ENCODE results near the gene MCRS1. TPM values are rescaled to one million over a fixed set of nuclear protein-coding genes. Genes with fewer than 3 reads are reported as not detected.

MCRS1 gene
- total and polyA plus RNA-seq, 4 donors = 20.0 to 33.1 (median 26.1) TPM

DNA sequence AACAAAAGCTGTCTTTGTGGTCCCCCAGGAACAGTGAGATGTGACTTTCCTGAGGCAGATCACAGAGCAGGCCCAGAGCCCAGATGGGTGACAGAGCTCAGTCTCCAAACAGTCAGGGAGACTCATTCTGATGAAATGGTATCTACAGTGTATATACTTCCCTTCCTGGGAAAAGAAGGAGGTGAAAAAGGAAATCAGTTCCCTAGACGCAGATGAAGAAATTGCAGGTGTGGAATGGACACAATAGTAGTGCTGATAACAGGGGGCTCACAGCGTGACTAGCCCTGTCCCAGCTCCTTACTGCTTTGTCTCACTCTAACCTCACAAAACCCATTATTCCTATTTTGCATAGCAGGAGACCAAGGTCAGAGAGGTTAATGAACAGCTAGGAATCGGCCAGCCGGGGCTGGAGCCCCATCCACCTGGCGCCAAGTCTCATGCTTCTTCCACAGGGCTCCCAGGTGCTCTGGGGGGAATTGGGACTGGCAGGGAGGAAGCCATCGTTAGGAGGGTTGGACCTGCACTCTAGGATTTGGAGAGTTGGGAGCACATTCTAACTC, 17.2 kb downstream of the MCRS1 start:
- H3K27me3 ChIP-seq (ENCODE audit: control insufficient read depth in 4 of 4, insufficient read depth in 4 of 4, low read length in 3 of 4) = peaks cover 0 to 5% (median 0%) of the 10 kb centered on the region in 4 donors
- no peak for DNase-seq (ENCODE audit: low spot score)
- 49% methylated on average over 6 of the region's 6 CpGs for WGBS

DNA sequence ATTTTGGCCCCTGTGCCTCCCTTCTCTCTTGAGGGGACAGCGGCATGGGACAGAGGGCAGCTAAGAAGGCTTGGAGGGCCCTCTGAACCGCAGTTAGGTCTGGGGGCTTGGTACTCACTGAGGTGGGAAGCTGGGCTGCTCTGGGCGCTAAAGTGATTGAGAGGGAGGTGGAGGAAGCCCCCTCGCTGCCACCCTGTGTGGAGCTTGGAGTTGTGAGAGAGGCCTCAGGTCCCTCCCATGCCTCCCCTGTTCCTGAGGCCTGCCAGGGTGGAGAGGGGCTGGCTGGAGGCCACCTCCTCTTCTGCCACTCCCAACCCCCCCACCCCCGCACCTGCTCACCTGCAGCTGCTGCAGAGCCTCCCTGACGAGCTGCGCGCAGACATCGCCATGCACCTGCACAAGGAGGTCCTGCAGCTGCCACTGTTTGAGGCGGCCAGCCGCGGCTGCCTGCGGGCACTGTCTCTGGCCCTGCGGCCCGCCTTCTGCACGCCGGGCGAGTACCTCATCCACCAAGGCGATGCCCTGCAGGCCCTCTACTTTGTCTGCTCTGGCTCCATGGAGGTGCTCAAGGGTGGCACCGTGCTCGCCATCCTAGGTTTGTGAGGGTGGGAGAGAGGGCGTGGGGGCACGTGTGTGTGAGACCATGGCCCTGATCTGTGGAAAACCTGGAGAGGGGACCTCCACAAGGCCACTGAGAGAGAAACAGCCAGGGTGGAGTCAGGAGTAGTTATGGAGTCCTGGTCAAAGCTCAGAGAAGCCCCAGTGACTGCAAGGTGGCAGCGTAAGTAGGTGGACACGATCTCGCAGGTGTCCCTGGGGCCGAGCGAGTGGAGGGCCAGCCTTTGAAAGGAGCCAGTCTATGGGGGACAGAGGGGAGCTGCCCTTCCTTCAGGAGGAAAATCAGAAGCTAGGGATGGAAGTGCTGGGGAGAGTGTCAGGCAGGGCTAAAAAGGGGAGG, 17.9 kb downstream of the MCRS1 start:
- DNase-seq (ENCODE audit: low spot score) = no peak
- WGBS = 93% methylated on average over 28 of the region's 28 CpGs
- no peak for TF ChIP-seq FOXA2 (IDR thresholded peaks at IDR 0.05)
- TF ChIP-seq HNF4A (conservative IDR thresholded peaks at IDR 0.05) = no peak
- TF ChIP-seq, protein P1, sequence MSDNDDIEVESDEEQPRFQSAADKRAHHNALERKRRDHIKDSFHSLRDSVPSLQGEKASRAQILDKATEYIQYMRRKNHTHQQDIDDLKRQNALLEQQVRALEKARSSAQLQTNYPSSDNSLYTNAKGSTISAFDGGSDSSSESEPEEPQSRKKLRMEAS (IDR thresholded peaks at IDR 0.05) = no peak
- TF ChIP-seq HNF4G (IDR thresholded peaks at IDR 0.05) = no peak
- TF ChIP-seq JUND (IDR thresholded peaks at IDR 0.05) = no peak
- TF ChIP-seq, protein P2, sequence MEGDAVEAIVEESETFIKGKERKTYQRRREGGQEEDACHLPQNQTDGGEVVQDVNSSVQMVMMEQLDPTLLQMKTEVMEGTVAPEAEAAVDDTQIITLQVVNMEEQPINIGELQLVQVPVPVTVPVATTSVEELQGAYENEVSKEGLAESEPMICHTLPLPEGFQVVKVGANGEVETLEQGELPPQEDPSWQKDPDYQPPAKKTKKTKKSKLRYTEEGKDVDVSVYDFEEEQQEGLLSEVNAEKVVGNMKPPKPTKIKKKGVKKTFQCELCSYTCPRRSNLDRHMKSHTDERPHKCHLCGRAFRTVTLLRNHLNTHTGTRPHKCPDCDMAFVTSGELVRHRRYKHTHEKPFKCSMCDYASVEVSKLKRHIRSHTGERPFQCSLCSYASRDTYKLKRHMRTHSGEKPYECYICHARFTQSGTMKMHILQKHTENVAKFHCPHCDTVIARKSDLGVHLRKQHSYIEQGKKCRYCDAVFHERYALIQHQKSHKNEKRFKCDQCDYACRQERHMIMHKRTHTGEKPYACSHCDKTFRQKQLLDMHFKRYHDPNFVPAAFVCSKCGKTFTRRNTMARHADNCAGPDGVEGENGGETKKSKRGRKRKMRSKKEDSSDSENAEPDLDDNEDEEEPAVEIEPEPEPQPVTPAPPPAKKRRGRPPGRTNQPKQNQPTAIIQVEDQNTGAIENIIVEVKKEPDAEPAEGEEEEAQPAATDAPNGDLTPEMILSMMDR (IDR thresholded peaks at IDR 0.05; ENCODE audit: low read depth, low read length, missing input control) = no peak
- TF ChIP-seq TAF1 (conservative IDR thresholded peaks at IDR 0.05) = no peak
- no peak for TF ChIP-seq RXRA (IDR thresholded peaks at IDR 0.05)
- no peak for TF ChIP-seq YY1 (IDR thresholded peaks at IDR 0.05)
- TF ChIP-seq GABPA (IDR thresholded peaks at IDR 0.05 in 1 of 2, conservative IDR thresholded peaks at IDR 0.05 in 1 of 2) = no peak
- TF ChIP-seq, protein P3, sequence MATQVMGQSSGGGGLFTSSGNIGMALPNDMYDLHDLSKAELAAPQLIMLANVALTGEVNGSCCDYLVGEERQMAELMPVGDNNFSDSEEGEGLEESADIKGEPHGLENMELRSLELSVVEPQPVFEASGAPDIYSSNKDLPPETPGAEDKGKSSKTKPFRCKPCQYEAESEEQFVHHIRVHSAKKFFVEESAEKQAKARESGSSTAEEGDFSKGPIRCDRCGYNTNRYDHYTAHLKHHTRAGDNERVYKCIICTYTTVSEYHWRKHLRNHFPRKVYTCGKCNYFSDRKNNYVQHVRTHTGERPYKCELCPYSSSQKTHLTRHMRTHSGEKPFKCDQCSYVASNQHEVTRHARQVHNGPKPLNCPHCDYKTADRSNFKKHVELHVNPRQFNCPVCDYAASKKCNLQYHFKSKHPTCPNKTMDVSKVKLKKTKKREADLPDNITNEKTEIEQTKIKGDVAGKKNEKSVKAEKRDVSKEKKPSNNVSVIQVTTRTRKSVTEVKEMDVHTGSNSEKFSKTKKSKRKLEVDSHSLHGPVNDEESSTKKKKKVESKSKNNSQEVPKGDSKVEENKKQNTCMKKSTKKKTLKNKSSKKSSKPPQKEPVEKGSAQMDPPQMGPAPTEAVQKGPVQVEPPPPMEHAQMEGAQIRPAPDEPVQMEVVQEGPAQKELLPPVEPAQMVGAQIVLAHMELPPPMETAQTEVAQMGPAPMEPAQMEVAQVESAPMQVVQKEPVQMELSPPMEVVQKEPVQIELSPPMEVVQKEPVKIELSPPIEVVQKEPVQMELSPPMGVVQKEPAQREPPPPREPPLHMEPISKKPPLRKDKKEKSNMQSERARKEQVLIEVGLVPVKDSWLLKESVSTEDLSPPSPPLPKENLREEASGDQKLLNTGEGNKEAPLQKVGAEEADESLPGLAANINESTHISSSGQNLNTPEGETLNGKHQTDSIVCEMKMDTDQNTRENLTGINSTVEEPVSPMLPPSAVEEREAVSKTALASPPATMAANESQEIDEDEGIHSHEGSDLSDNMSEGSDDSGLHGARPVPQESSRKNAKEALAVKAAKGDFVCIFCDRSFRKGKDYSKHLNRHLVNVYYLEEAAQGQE (IDR thresholded peaks at IDR 0.05) = no peak
- no peak for TF ChIP-seq NR2F2 (IDR thresholded peaks at IDR 0.05)
- no peak for TF ChIP-seq FOXA1 (IDR thresholded peaks at IDR 0.05)
- TF ChIP-seq, protein P4, sequence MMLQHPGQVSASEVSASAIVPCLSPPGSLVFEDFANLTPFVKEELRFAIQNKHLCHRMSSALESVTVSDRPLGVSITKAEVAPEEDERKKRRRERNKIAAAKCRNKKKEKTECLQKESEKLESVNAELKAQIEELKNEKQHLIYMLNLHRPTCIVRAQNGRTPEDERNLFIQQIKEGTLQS (IDR thresholded peaks at IDR 0.05) = no peak
- TF ChIP-seq EGR1 (IDR thresholded peaks at IDR 0.05; ENCODE audit: low read depth in 2 of 2) = no peak
- TF ChIP-seq SP1 (IDR thresholded peaks at IDR 0.05) = no peak
- no peak for TF ChIP-seq RAD21 (IDR thresholded peaks at IDR 0.05)

More for the DNA sequence above, 17.2 kb downstream of the MCRS1 start:
- H3K9ac ChIP-seq (ENCODE audit: low read depth in 1 of 2, low read length in 2 of 2) = no peak overlapping the region
- peaks cover 7 to 28% (median 21%) of the 10 kb centered on the region in 4 donors for H3K4me1 ChIP-seq (ENCODE audit: control insufficient read depth in 4 of 4, insufficient read depth in 4 of 4, low read length in 3 of 4)
- H3K9me3 ChIP-seq (ENCODE audit: control insufficient read depth in 4 of 4, low read length in 3 of 4) = no peaks in the 10 kb centered on the region
- no peak overlapping the region for H3K27ac ChIP-seq (ENCODE audit: low read depth in 1 of 2, low read length in 2 of 2)
- H3K4me3 ChIP-seq (ENCODE audit: low read depth in 1 of 3, low read length in 3 of 3) = no peak overlapping the region
- peak; percentile 15 for TF ChIP-seq SP1 (IDR thresholded peaks at IDR 0.05)
- TF ChIP-seq, protein P3 (IDR thresholded peaks at IDR 0.05) = no peak
- no peaks in the 10 kb centered on the region for H3K36me3 ChIP-seq (ENCODE audit: control insufficient read depth in 4 of 4, insufficient read depth in 3 of 4, low read depth in 1 of 4, low read length in 3 of 4)

More for the DNA sequence above, 17.9 kb downstream of the MCRS1 start:
- H3K4me3 ChIP-seq (ENCODE audit: low read depth in 1 of 3, low read length in 3 of 3) = no peak overlapping the region
- H3K4me1 ChIP-seq (ENCODE audit: control insufficient read depth in 4 of 4, insufficient read depth in 4 of 4, low read length in 3 of 4) = peaks cover 7 to 28% (median 21%) of the 10 kb centered on the region in 4 donors
- H3K27me3 ChIP-seq (ENCODE audit: control insufficient read depth in 4 of 4, insufficient read depth in 4 of 4, low read length in 3 of 4) = peaks cover 0 to 5% (median 0%) of the 10 kb centered on the region in 4 donors
- H3K9ac ChIP-seq (ENCODE audit: low read depth in 1 of 2, low read length in 2 of 2) = no peak overlapping the region
- no peak overlapping the region for H3K27ac ChIP-seq (ENCODE audit: low read depth in 1 of 2, low read length in 2 of 2)
- H3K9me3 ChIP-seq (ENCODE audit: control insufficient read depth in 4 of 4, low read length in 3 of 4) = no peaks in the 10 kb centered on the region
- no peaks in the 10 kb centered on the region for H3K36me3 ChIP-seq (ENCODE audit: control insufficient read depth in 4 of 4, insufficient read depth in 3 of 4, low read depth in 1 of 4, low read length in 3 of 4)
